Right lobe of liver (tissue), 4 donors: ENCODE results near the gene PYCR2.

Experiments
- POLR2A ChIP-seq: fragments of 450-650 bp; IDR thresholded peaks from one replicate; pipeline ENCODE4 v1.6.1; 2017; ENCODE audit warnings: antibody characterized with exemption, mild to moderate bottlenecking
- TF ChIP-seq, protein P1 (sequence below), 4 donors: fragments of 200-600 bp in 3 of 4; fragments of 450-650 bp in 1 of 4; IDR thresholded peaks; one replicate each; pipeline versions ENCODE4 v1.5.1 to v1.8.0; 2016 to 2022; ENCODE audit warnings: antibody characterized with exemption in 4 of 4, mild to moderate bottlenecking in 2 of 4
- donor health status: DM: no; HTN: no; CAD: no.
- donor health status: DM: no; HTN: no; CAD: no.
- donor health status: DM: no; HTN: yes; CAD: no.

DNA sequence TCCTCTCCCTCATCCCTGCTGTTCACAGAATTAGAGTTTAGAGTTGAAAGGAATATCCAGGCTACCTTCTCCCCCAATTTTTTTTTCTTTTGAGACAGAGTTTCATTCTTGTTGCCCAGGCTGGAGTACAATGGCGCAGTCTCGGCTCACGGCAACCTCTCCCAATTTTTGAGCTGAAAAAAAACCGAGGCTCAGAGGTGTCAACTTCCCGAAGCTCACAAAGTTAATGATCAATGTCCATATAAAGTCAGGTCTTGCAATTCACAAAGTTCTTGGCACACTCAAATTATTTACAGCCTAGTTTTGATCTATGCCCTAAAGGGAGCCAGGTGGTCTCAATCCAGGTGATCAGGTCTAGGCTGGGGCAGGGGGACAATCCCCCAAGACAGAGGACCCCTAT, 34.3 kb downstream of the PYCR2 start:
- TF ChIP-seq POLR2A = no peak
- TF ChIP-seq, protein P1, sequence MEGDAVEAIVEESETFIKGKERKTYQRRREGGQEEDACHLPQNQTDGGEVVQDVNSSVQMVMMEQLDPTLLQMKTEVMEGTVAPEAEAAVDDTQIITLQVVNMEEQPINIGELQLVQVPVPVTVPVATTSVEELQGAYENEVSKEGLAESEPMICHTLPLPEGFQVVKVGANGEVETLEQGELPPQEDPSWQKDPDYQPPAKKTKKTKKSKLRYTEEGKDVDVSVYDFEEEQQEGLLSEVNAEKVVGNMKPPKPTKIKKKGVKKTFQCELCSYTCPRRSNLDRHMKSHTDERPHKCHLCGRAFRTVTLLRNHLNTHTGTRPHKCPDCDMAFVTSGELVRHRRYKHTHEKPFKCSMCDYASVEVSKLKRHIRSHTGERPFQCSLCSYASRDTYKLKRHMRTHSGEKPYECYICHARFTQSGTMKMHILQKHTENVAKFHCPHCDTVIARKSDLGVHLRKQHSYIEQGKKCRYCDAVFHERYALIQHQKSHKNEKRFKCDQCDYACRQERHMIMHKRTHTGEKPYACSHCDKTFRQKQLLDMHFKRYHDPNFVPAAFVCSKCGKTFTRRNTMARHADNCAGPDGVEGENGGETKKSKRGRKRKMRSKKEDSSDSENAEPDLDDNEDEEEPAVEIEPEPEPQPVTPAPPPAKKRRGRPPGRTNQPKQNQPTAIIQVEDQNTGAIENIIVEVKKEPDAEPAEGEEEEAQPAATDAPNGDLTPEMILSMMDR (IDR thresholded peaks at IDR 0.05) = no peak
